Activated CD4-positive, alpha-beta T cell treated with anti-CD3 and anti-CD28 coated beads for 24 hours (primary cell): ENCODE measurements around the gene KIAA2012.

Experiments
- DNase-seq, 2 donors: peaks; one replicate each; pipeline ENCODE4 v3.0.0-alpha.2; 2020; ENCODE audit warnings: low read depth in 2 of 2

The KIAA2012 gene

GRCh38 chr2:202084265-202084664 lies 11.2 kb downstream of the KIAA2012 start:
- DNase-seq, result no peak

DNA sequence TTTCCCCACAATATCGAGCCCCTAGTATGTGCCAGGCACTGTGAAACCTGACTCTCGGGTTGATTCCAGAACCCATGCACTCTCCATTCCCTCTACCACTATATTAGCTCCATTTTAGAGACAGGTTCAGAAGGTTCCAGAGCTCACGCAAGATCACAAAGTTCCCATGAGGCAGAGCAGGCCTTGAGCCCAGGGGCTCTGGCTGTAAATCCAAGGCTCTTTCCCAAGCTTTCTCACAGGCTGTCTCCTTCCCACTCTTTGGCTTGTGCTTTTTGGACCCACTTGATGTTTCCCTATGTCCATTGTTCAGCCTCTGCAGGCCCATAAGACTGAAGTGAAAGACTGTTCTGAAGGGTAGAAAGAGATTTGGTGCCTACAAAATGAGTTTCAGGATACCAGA lies 15.7 kb downstream of the KIAA2012 start:
- no peak for DNase-seq

DNA sequence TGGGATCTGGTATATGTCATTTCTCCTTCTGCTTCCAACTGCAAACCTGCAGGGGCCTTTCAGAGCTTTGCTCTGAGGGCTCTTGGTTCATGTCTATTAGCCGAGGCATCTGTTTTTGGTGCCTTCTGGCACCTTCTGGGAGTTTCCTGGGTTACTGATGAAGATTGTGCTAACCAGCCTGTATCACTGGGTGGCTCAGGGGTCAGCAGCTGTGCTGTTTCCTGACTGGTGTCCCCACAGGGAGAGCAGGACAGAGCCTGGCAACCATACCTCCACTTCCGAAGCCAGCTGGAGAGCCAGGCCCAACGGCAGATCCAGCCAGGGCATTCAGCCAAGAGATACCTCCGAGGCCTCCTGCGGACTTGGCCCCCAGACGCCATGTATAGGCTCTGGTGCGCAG lies 17.5 kb downstream of the KIAA2012 start:
- no peak for DNase-seq

GRCh38 chr2:202091476-202091875 lies 18.4 kb downstream of the KIAA2012 start:
- no peak for DNase-seq

DNA sequence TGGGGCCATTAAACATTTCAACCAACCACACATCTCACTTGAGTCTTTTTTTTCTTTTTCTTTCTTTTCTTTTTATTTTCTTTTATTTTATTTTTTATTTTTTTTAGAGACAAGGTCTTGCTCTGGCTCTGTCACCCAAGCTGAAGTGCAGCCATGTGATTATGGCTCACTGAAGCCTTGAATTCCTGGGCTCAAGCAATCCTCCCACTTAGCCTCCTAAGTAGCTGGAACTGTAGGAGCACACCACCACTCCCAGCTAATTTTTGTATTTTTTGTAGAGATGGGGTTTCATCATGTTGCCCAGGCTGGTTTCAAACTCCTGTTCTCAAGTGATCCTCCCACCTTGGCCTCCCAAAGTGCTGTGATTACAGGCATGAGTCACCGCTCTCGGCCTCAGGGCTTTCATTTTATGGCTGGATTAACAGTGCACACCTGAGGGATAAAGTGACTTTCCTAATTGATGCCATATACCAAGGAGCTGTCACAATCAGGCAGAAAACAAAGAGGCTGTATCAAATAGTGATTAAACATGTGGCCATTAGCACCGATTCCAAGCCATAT lies 21.5 kb downstream of the KIAA2012 start:
- no peak for DNase-seq

DNA sequence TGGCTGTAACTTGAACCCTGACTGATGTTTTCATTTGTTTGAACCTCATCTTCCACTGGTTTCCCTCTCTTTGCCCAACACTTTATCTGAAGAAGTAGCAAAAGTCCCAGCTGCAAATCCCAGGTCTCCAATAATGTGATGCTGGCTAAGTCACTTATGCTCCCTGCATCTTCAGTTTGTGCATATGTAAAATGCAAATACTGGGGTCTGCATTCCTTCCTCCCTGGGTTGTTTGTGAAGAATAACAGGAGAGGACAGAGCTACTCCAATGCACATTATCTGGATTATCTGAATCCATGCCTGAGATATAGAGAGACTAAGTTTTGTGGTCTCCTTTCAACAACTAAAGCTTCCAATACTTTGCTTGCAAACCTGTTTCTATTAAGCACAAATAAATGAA lies 22.2 kb downstream of the KIAA2012 start:
- DNase-seq, result no peak

DNA sequence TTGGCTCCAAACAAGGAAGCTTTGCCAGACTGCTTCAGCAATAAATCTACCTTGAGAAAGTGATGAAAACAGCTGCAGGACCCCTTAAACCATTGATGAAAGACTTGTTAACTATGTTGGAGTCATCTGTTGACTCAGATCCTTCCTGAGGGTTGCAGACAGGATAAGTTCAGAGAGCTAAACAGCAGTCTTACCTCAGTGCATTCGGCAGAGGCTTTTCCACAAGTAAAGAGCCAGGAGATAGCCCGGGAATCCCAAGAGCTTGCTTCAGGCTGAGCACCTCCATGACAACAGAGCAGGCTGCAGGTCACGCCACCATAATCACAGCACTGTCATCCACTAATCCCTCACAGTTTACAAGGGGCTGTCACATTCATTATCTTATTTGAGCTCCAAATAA lies 23.7 kb downstream of the KIAA2012 start:
- DNase-seq, result no peak

GRCh38 chr2:202098291-202098690 lies 25.2 kb downstream of the KIAA2012 start:
- no peak for DNase-seq

- DNase-seq, result no peak
Observed at GRCh38 chr2:202099515-202099914, 26.5 kb downstream of the KIAA2012 start.

- DNase-seq, result no peak
Observed at GRCh38 chr2:202100176-202100575, 27.1 kb downstream of the KIAA2012 start.

DNA sequence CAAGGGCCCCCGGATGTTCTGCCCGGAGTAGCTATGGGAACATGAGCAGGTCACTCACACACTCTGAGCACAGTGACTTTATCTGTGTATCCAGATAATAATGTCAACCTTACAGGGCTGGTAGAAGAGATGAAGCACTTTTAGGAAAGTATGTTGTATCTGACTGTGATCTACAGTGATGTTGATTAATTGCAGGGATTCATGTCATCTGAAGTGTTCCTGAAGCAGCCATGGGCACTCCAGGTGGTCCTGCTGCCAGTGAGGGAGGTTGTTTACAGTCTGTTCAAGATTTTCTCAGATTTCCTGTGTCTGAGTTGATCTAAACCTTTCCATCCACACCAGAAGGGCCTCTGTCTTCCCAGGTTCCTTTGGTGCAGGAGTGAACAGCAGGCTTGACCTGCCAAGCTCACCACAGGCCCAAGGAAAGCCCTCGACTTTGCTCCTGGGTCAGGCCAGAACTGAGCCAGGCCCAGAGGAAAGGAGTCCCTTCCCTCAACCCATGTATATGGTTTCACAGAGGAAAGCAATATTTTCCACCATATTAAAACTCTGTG lies 28.0 kb downstream of the KIAA2012 start:
- no peak for DNase-seq

DNA sequence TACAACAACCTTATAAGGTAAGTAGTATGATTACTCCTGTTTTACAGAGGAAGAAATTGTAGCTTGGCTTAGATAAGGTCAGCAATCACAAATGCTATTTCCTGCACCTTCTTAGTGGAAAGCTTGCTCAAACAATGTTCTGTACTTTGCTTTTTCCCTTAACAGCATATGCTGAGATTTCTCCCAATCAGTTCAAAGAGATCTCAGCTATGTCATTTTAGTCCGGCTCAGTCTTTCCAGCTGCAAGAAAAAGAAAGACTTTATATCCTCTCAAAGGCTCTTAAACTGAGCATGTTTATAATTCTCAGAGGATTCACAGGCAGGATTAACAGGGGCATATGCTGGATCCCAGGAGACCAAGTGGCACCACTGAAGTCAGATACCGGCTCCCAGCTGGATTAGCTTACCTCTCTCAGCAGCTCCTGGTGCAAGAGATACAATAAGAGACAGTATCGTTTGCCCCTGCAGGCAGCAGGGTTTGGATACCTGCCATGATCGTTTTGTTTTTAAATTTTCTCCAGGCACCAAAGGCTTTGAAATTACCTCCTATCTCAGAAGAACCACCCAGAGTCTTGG lies 29.5 kb downstream of the KIAA2012 start:
- DNase-seq, result no peak

GRCh38 chr2:202104286-202104870 lies 31.3 kb downstream of the KIAA2012 start:
- DNase-seq, result peak; percentile 12 to 29

DNA sequence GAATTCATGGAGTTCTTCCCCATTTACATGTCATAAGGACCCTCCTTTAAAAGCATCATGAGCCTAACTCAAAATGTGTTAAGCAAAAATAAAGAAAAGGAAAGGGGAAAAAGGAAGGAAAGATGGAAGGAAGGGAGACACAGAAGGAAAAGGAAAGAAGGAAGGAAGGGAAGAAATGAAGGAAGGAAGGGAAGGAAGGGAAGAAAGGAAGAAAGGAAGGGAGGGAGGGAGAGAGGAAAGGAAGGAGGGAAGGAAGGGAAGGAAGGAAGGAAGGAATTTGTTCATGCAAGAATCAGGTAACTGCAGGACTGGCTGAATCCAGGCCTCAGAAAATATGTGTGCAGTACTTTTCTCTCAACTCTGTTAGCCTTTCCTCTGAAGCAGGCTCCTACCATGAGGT lies 32.0 kb downstream of the KIAA2012 start:
- no peak for DNase-seq

DNA sequence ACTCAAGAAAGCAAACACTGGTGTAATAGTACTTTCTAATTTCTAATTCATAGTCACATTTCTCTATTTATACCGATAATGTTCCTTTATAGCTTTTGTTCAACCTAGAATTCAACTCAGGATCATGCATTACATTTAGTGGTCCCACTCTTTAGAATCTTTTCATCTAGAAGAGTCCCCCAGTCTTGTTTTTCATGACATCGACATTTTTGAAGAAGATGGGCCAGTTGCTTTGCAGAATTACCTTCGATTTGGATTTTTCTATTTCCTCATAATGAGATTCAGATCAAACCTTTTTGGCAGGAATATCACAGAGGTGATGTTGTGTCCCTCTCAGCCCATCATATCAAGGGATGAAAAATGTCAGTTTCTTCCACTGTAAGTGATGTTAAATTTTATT lies 35.3 kb downstream of the KIAA2012 start:
- no peak for DNase-seq

- DNase-seq, result no peak
Observed at GRCh38 chr2:202109139-202109736, 36.2 kb downstream of the KIAA2012 start.

DNA sequence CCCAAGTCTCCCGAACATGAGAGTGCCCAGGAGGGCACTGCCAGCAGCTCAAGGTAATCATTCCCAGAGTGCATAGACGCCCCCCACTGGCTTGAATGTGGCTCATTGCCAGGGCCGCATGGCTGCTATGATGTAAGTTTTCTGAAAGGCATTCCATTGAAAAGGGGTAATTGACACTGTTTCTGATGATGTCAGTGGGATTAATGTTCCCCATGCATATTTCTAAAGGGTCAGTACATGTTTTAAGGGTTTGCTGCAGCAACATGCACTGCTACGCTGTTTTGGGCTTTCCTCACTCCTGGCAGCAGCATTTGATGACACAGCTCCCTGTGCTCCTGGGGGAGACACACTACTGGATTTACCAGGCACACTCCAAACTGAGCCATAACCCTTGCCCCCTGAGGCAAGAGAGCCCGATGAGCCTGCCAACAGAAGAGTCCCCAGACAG lies 36.7 kb downstream of the KIAA2012 start:
- DNase-seq, result no peak

DNA sequence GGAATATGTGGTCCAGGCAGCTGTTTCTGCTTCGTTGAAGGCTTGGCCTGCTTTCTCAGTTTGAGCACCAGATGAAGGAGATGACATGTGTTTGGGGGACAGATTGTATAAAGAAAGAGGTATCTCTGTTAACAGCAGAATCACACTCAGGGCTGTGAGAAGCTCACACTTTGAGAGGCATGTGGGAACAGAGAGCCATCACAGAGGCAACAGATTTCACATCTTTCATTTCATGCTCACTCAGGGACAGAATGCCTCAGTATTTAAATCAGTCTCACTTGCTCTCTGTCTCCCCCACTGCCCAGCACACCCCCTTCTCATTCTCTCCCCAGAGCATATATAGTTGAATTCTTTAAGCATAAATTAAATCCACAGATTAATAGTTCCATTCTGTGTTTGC lies 37.4 kb downstream of the KIAA2012 start:
- DNase-seq, result no peak

- no peak for DNase-seq
Observed at GRCh38 chr2:202112041-202112440, 39.0 kb downstream of the KIAA2012 start.

DNA sequence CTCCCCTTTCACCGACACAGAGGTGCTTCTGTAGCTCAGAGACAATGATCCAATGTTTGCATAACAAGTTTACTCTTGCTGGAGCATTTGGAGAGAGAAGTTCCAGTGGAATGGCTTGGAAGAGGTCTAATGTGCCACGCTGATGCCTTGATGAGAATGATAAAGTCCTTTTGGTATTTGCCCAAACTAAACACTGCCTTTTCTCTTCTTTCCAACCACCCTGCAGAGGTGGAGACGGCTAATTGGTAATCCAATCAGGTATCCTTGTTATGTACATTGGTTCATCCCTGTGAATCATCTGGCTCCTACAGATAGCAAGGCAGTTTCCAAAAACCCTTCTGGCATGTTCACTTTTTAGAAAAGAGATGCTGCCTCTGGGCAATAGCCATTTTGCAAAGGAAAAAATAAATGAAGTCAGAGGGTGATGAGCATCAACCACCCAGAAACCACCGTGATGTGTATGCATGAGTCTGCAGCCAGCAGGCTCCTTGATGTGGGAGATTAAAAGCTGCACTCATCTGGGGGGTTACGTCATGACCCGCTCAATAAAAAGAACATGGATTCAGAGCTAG lies 40.6 kb downstream of the KIAA2012 start:
- DNase-seq, result no peak

DNA sequence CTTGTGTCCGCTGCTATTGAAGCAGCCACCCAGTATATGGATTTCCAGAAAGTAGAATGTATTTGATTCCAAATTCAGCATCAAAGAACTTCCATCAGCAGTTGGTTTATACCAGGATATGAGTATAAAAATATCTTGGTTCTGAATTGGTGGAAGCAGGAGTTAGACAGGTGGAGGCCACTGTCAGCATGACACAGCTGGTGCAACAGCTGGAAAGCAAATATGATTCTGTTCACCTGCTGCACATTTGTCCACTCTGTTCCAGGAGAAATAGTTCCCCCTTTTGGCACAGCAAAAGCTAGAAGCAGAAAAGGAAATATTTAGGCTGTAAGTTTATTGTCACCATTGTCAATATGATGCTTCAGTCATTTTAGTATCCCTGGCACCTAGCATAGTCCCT lies 41.2 kb downstream of the KIAA2012 start:
- no peak for DNase-seq

GRCh38 chr2:202114795-202115194 lies 41.7 kb downstream of the KIAA2012 start:
- no peak for DNase-seq
